Measurements from ENCODE around the gene CADM1. TPM values are rescaled to one million over a fixed set of nuclear protein-coding genes. Genes with fewer than 3 reads are reported as not detected.

Gene CADM1
- total RNA-seq, 1 donor from 2014 or later = 32.0 TPM

DNA sequence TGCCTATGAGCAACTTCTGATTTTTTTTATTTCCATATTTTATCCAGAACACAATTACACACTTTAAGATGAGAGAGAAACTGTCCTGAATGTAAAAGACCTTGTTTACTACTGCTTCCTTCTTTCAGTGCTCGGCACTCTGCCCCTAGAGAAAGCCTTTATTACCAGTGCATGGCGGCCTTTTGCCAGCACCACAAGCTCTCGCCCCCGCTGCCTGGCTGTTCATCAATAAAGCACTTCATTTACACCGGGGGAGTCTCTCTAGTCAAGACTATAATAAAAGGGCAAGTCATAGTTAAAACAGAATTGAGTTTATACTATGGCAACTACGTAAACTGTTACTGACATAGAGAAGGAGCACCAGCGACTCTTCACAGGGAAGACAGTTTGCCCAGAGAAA lies 259.5 kb downstream of the CADM1 start:
- DNase-seq = no peak

DNA sequence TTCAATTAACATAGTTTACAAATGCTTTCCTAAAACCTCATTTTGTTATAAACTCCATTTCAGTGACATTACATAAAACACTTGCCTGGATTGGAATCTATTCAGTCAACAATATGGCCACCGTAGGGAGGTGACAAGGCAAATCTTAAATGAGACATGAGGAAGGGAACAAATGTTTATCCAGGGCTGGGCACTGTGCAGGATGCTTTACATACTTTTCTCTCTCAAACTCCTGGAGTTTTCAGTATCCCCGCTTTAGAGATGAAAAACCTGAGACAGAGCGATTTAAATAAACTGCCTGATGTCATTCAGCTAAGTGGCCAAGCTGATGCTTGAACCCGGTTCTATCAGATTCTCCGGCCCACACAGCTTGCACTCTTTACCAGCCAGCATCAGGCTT lies 259.9 kb downstream of the CADM1 start:
- no peak for DNase-seq

DNA sequence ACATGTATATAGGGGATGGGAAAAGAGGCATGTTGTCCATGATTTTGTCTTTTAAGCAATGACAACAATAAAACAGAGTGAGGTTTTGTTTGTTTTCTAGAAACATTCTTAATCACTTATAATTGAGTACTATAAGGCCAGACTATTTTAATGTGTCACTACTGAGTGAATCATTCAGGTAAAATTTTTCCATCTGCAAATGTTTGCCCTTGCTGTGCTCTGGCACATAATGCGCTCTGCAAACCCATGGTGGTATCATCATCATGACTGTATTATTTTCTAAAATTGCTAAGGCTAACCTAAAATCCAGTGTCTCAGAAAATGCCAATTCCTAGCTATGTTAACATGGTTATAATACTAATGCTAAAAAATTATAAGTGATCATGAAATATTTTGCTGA lies 261.2 kb downstream of the CADM1 start:
- DNase-seq = no peak

DNA sequence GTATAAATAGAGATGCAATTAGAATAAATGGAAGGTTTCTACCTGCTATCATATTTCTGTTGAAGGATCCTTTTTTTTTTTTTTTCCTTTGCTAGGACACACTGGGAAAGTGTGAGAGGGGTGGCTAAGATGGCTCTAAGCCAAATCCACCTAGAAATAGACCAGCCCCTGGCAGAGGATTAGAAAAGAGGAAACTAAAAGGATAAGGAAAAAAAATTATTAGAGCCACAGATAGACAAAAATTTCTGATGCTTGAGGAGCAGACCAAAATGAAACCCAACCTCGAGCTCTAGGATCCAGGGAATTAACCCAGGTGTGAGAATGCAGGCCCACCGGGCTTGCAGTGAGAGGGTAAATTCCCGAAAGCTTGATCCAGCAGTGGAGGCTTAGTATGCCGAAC lies 262.3 kb downstream of the CADM1 start:
- DNase-seq = no peak

DNA sequence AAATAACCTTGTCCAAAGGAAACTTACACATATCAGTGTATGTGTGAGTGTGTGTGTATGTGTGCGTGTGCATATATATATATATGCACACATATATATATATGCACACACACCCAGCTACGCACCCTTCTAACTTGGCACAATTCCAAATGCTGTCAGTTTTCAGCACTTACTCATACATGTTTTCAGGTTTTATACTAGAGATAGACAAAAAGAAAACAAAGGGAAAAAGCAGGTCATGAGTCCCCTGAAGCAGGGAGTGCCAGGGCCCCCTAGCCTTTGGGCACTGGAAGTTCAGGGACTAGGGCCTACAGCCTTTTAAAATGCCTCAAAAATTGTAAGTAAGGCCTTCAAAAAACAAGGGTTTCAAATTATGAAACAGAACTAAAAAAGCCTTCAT lies 265.4 kb downstream of the CADM1 start:
- no peak for DNase-seq

DNA sequence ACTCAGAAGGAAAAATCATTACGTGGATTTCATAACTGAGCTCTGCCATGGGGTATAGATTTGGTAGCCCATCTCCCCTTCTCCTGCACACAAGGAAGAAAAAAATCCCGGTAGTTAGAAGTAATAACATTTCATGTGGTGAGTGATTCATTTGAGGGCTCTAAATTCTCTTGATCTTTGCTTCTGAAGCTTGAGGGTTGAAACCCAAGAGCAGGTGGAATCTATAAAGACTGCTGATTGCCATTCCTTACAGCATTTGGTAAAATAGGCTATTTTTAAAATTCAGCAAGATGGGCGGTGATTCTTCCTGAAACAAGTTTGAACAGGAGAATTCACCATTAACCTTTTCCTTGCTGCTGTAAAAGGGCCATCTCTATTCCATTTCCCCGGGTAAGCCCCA lies 266.1 kb downstream of the CADM1 start:
- DNase-seq = no peak

DNA sequence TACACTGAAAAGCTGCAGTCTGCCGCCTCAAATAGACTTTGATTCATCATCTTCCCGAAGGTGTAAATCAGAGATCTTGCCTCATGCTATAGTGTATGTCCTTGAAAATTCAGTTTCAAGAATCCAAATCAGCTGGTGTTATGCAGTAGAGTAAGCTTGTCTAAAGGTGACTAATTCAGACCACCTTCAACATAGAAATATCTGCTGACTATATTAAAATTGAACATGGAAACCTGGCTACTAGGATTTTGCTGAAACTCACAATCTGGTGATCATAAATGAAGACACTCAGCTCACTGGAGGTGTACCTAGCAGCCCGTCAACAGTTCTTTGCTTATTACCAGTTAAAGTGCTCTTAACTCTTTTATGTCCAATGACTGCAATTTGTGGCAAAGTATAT lies 266.6 kb downstream of the CADM1 start:
- no peak for DNase-seq

DNA sequence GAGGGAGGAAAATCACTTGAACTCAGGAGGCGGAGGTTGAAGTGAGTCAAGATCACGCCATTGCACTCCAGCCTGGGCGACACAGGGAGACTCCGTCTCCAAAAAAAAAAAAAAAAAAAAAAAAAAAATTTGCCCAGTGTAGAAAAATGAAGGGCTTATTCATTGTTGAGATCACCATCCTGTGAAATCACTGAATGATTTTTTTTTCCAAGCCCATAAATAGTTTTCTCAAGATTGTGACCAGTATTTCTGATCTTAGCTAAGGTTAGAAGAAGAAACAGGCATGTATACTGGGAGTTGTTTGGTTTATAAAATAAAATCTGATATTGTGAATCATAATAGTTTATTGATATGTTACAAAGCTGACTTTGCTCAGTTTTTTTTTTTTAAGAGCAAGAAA lies 269.4 kb downstream of the CADM1 start:
- no peak for DNase-seq

DNA sequence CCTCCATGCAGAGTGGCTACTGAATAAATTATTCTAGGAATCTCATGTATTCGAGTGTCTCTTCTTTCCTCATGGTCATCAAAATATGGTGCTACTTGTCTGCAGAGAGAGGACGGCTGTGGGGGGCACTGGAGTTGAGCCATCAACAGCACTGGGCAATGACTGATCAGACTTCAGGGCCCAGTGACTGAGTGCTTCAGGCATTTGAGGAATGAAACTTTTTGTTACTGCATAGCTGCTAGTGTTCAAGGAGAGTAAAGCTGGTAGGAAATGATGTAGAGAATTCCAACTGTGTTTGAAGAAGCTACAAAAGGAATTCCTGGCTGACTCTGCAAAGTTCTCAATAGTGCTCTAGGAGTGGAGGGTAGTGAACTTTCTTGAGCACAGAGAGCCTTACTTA lies 277.7 kb downstream of the CADM1 start:
- DNase-seq = no peak

DNA sequence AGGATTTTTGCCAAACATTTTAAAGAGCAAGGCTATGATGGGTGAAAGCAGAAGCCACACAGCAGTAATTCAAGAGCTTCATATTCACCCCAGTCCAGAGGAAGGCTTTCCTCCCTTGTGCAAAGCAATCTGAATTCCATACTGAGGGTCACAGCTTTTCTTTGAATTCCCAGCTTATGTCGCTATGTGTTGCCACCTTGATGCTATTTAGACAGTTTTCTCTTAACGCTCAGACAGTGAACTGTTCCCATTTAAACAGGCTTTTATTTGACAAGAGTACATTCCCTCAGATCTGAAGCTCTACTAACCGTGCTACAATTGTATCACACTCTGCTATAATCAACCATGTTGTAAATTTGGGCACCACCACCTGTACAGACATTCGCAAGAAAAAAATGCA lies 279.7 kb downstream of the CADM1 start:
- DNase-seq = no peak

DNA sequence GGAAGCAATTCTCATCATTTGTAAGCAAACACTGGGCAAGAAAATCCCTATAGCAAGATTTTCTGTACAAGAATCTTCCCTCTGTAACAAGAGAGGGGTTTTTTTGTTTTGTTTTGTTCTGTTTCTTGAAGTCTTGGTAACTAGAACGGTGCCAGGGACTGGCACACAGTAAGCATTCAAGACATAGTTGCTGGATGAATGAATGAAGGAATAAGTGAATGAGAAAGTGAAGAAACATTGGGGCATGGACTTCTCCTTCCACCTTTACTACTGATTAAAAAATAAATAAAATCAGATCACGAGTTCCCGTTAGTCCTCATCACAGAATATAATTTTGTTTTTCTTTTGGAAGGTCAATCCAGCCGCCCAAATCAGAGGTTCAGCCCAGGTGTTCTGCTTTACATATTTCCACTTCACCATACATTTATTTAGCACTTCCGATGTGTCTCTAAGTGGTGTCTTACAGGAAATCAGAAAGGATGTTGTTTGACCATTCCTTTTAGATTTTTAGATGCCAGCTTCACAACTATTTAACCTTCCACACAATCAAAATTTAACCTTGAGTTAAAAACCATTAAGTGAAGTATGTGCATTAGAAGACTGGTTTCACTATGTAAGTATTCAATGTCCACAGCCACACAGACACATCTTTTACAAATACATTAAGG lies 281.2 kb downstream of the CADM1 start:
- DNase-seq = no peak

DNA sequence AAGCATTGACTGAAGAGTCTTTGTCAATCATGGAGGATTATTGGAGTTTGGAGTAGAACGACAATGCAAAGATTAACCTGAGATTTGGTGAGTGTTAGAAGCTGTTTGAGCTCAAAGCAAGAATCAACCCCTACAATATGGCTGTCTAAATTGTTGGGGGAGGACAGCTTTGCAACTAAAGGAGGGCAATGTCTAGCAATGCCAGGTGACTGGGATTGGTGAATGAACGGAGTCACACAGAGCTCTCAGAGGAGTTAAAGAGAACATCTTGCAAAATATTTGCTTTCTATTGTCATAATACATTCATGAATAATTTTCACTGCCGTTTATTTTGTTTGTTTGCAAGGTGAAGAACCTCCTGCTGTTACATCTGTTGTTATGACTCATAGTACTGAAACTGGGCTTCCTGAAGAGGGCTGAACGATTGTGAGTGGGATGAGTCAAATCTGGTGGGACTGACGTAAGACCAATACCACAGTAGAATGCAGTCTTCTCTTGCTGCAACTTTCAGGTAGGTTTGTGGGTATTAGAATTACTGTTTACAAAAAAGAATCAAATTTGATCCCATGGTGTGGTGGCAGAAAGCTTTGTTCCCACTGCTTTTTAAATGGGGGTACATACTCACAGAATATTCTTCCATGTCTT lies 281.9 kb downstream of the CADM1 start:
- DNase-seq = no peak

DNA sequence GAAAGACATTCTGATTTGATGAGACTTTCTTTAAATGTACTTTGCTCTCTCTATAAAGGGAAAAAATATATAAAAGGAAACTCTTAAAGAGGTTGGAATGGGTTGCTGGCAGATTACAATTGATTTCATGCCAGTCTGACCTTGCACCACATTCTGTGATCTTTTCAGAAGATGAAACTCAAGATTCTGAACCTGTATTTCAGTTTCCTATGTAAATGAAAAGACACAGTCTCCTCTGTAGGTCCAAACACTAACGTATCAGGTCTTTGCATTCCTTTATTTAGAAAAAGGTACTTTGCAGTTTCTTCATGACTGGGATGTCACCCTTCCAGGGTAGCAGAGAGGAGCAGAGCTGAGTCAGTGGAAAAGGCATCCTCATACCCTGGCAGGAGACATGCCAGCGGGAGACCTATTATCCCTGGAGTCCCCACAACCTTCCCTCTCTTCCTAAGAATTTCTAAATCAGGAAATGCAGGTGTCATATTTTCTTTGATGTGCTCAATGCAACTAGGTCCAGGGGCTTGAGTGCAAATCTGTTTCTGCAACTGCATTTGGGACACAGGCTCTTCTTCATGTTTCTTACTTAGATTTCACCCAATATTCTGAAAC lies 282.6 kb downstream of the CADM1 start:
- no peak for DNase-seq

DNA sequence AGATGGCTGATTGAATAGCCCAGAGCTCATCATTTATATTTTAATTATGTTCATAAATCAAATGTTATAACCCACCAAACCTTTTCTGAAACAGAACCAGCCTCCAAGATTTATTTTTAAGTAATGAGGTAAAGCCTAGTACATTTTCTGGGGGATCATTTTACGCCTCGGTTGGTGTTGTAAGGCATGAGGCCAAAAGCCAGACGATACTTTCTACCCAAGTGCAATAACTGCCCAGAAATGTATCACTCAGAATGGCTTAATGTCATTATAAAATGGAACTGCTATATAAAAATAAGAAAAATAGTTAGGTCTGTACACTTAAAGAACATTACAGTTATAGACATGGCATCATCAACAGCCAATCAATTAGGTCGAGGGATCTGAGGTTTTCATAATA lies 283.3 kb downstream of the CADM1 start:
- no peak for DNase-seq

DNA sequence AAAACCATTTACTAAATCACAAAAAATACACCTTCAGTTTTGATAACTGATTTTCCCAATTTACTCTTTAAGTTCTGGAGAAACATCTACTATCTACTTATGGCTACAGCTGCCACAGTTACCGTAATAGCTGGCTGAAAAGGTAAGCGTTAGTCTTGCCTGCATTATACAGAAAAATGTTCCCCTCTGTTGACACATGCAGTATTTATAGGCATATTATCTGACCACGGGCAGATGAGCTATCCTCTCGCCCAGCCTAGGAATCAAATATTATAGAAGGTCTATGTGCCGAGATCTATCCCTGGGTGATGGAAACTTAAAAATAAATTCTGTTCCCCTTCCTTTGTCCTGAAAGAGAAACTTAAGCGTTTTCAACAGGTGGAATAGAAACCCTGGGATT lies 283.8 kb downstream of the CADM1 start:
- no peak for DNase-seq

DNA sequence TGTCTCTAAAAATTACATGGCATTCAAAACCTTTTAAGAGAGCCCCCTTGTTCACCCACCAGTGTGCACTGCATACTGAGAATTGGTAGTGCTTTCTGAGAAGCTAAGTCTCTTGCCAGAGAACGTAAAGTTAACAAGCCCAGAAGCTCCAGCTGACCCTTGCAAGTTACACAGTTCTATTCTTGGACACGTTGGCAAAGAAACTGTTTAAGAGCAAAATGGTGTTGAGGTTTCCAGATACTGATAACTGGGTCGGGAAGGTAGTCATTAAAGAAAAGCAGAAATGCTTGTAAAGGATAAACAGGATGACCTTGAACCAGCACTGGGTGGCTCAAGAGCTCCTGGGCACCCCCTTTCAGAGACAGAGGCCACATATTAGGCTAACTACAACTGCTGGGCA lies 284.8 kb downstream of the CADM1 start:
- no peak for DNase-seq

DNA sequence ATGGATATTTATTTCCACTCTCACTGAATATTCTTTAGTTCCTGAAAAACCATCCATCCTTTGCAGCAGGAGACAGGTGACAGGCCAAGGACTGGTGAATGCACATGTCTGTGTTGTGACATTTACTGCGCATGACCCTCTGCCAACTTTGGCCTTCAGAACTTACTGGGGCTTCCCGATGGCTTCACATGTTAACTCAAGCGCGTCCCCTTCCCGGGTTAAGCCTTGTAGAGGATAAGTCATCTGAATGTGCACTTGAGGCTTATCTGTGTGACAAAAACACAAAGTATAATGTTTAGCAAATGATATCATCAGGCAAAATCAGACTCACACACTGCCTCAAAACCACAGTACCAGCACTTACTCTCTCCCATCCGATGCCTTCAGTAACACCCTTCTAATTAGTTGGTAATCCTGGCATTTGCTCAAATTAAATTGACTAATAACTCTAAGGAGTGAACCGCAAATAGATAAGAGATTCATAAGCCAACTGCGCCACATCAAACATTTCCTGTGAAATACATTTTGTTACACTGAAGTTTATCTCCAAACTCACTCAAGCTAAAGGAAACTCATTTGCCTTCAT lies 286.4 kb downstream of the CADM1 start:
- DNase-seq = no peak

DNA sequence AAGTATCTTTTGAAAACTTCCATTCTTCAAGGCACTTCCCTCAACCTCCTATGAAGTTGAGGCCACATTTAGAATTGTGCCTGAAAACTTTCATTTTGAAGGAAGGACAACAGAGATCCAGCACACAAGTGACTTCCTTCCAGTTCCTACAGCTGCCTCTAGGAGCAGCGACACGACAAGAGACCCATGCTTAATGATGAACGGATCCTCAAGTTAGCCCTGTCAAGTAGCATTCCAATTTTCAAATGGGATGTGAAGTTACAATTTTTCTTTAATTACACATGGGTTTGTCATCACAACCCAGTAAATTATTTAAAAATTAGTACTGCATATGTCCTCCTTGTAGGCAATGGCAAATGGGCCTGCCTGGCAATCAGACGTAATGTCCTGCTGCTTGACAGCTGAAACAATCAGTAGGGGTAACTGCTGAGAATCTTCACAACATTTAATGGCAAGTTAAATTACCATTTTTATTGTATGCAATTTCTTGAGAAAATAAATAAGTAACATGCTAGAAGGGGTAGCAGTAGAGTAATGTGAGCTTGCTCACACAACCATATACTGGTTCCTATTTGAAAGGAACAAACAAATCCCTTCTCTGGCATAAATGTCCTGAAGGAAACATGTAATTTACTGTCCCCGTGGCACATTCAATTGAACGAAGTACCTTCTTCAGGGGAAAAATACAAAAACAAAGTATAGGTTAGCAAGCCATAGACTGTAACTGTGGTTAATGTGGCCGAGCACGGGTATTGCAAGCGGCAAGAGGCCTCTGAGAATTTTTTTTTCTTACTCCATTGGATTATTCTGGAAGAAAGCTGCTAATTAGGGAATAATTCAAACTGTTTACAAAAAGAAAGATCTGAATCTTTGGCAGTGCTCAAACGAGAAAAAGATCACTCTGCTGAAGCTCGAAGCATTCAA lies 288.3 kb downstream of the CADM1 start:
- no peak for DNase-seq

DNA sequence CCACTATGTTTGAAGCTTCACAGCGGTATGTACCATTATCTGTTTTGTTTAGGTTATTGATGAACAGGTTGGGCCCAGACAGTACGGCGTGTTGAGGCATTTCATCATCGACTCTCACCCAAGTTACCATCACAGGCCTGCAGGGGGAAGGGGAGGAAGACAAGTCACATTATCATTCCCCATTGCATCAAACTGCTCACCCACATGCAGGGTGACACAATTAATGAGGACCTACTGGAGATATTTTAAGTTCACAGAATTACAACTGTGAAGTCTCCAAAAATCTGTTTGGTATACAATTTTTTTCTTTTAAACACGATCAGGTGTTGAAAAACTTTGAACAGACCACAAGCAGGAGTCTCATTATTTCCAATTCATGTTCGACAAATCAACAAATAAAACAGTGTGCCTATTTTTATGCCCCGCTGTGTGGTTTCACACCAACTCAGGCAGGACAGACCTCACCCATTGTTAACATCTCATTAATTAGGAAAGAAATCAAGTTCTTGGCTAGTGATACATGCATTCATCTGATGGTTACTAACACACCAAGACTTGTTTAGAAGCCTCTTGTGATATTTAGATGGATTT lies 289.5 kb downstream of the CADM1 start:
- DNase-seq = no peak

DNA sequence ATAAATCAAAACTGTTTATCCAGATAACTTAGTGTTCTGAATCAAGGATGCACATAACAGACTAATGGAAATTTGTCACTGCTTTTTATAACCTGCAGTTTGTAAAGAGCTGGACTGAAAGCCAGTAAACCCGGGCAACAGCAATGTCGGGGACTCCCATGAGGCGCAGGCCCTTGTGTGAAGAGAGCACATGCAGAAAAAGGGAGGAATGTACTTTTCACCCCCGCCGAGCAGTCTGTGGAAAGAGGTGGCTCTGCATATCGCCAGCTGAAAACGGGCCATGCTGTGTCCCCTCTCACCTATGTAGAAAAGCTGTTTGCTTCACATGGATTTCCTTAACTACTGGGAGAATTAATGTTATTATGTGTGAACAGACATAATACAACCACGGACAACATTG lies 291.2 kb downstream of the CADM1 start:
- DNase-seq = no peak

DNA sequence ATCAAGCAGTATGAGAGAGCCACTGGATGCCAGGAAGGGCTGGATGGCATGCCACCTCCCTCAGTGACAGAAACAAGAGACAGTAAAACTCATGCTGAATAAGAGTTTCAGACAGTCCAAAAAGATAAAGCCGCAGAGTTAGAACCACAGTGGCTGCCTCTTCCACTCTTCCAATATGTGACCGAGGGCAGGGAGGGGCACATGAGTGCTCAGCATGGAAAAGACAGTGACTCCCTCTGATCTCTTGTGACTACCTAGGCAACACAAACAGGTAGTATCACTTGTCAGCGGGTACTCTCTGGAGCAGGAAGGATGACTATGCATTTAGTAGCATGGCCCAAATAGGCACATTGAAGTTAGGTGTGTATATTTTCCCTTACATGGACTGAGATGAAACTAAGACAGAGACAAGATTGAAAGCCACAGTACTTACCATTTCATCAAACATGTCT lies 295.4 kb downstream of the CADM1 start:
- no peak for DNase-seq

DNA sequence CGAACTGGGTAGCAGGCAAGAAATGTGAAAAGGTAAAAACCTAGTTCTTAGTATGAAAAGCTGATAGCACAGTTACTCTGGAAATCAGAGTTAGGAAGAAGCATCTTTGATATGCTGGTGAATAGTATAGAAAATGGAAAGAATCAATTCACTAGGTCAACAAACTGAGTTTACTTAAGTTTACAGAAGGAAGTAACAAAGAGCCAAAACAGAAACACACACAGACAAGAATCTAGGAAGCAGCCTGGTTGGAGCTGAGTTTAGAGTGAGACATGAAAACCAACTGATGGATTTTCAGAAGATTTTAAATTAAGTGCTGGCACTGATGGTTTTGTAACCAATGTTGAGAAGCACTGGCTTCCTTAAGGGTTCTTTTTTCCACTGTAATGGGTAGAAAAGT lies 296.3 kb downstream of the CADM1 start:
- no peak for DNase-seq

All from skin of body (tissue), 2 donors.